ENCODE results near the gene SEMA5A.

SEMA5A gene

DNA sequence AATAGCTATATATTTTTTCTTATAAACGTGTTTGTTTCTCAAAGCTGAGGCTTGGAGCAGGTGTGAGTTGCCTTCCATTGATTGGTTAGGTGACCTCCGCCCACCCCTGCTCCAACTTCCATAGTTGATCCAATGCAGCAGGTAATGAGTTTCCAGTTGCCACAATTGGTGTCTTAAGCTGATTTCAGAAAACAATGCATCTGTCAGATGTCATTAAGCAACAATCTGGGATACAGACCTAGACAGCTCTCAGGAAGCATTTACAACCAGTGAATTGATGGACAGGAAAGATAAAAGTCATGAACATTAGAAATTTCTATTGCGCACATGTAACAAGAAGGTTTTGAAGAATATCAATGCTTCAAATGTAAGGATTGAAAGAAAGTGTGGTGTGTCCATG lies 510.5 kb downstream of the SEMA5A start:
- DNase-seq (ENCODE audit: low read depth in 2 of 3, low spot score in 2 of 3), result no peak

DNA sequence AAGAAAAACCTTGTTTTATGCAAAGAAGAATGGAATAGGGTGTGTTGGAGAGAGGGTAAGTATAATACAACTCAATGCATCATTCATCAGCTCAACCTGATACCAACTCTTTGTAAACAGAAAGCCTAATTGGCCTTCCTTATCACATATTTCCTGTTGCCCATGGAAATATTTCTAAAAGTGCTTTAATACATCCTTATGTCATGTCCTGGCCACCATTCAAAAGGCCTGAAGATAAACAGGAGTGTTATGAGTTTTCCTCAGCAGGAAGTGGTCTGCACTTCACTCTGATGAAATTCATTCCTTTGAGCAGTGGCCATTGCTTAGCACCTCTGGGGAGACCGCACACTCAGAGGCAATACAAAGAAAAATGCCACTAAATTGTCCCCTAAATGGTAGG lies 511.2 kb downstream of the SEMA5A start:
- no peak for DNase-seq (ENCODE audit: low read depth in 2 of 3, low spot score in 2 of 3)

DNA sequence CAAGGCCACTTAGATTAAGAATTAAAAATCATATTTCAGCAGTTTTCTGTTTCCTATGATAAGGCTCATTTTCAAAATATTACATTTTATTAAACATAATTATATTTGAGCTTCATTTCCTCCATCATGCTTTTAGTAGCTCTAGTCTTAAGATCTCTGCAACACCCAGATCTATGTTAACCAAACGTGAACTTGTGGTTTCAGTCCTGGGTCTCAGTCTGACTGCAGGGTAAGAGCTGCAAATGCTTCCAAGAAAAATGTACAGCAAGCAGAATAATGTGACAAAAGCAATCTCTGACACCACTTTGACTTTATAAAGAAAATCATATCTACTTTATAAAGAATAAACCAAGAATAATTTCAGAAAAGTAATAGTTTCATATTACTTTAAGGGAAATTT lies 512.4 kb downstream of the SEMA5A start:
- no peak for DNase-seq (ENCODE audit: low read depth in 2 of 3, low spot score in 2 of 3)

DNA sequence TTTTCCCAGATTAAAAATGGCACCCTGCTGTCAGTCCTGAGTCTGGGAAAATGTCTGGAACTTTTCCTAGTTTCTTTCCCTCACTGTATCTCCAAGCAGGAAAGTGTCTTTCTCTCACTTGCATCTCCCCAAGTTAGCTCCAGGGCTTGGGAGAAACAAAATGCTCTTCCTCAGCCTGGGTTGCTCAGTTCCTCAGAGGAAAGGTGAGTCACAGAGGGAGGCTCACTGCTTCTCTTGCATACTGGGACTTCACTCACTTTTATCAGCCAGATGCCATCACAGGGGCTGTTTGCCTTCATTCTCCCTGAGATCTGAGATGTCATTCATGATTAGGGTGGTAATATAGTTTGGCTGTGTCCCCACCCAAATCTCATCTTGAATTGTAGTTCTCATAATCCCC lies 519.9 kb downstream of the SEMA5A start:
- no peak for DNase-seq (ENCODE audit: low read depth in 2 of 3, low spot score in 2 of 3)

DNA sequence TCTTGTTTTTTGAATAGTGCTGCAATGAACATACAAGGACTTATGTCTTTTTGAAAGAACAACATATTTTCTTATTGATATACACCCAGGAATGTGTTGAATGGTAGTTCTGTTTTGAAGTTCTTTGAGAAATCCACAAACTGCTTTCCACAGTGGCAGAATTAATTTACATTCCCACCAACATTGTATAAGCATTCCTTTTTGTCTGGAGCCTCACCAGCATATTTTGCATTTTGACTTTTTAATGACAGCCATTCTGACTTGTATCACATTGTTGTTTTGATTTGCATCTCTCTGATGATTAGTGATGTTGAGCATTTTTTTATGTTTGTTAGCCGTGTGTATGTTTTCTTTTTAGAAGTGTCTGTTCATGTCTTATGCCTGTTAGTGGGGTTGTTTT lies 524.9 kb downstream of the SEMA5A start:
- DNase-seq (ENCODE audit: low read depth in 2 of 3, low spot score in 2 of 3), result no peak

DNA sequence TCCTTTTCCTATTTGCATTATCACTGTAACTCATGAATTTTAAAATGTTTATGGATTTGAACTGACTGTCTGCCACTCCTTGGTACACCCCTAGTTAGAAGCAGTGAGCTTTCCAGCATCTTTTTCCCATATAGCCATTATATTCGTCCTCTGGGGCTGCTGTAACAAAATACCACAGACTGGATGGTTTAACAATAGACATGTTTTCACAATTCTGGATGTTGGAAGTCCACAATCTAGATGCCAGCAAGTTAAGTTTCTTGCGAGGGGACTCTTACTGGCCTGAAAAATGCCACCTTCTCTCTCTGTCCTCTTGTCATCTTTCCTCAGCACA lies 530.0 kb downstream of the SEMA5A start:
- no peak for DNase-seq (ENCODE audit: low read depth in 2 of 3, low spot score in 2 of 3)

DNA sequence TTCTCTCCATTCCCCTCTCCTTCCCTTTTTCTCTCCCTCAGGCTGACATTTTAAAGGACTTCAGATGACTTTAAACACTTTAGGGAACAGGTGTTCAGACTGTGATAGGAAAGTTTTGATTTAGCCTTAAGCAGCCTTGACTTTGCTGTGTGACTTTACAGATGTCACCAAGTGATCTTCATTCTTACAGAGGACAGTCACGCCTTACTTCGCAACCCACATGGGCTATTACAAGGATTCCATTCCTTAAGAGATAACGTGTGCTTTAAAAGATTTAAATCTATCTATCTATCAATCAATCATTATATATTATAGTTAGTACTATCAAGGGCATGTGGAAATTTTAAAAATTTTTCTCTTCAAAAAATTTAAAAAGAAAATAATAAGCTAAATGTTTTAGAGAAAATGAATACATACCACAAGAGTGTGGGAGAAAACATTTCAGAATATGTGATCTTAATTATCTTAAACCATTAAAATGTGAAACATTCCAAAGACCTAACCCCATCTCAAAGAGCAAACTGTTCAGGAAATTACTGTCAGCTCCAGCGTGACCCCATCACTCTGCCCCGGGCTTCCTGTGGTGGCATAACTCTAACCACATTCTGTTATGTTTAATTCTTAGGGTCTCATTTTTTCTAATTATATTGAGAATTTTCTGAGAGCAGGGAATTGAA lies 530.5 kb downstream of the SEMA5A start:
- no peak for DNase-seq (ENCODE audit: low read depth in 2 of 3, low spot score in 2 of 3)

DNA sequence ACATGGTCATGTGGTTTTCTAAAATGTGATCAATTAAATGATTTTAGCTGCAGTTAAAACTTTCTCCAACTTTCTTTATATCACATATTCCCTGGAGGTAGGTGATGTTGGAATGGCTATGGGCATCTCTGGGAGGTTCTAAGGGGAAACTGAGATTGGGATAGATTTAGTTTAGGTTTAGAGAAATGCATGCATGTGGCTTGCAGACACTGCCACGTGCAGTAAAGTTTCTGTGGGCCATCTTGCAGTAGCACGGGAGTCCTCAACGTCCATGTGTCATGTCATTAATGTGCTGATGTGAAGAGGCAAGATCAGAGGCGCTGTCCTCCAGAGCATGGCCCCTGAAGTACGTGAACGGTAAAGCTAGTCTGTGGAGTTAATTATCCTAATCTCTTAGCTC lies 532.7 kb downstream of the SEMA5A start:
- DNase-seq (ENCODE audit: low read depth in 2 of 3, low spot score in 2 of 3), result no peak

DNA sequence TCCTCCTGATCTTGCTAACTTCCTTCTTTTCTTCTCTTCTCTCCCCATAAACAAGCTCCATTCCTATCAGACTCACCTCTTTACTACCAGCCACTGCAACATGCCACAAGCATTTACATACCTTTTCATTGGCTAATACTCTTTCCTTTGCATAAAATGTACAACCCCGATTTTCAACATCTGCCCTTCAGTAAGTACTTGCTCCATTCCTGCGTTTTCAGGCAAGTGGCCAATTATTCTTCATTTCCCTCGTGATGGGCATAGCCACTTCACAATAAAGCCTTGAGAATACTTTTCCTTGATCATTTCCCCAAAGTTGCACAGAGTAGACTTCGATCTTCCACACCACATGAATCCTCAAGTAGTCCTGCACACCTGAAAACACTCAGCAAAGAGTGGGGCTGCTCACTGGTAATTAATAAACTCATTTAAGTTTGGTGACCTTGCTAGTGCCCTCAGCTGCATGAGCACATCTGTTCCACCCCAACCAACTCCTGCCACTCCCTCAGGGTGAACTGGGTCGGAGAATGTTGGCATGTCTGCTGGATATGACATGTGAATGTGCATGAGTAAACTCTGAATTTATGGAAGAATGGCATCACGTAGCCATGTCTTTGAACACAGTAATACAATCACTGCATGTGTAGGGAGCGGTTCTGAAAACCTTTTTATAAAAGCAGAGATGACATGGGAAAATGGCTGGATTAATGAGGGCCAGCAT lies 535.8 kb downstream of the SEMA5A start:
- no peak for DNase-seq (ENCODE audit: low read depth in 2 of 3, low spot score in 2 of 3)

DNA sequence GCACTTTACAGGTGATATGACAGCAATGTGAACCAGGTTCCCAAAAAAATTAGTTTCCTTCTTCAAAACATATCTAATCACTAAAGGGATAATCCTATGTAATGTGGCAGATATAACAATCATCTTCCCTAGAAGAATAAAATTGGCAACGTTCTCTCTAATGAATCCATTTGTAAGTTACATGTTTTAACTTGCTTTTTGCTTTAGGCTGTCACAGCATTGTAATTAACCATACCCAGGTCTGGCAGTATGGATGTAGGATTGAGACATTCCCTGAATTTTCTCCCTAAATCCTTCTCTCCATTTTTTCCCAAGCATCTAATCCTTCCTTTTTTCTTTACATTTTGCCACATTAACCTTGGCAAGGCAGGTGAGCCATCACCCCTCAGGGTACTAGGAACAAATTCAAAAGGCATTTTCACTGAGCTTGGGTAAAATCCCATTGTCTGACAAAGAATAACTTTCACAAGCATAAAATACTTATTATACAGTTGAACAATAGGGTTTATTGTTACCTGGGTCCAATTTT lies 548.3 kb downstream of the SEMA5A start:
- DNase-seq (ENCODE audit: low read depth in 2 of 3, low spot score in 2 of 3), result no peak

DNA sequence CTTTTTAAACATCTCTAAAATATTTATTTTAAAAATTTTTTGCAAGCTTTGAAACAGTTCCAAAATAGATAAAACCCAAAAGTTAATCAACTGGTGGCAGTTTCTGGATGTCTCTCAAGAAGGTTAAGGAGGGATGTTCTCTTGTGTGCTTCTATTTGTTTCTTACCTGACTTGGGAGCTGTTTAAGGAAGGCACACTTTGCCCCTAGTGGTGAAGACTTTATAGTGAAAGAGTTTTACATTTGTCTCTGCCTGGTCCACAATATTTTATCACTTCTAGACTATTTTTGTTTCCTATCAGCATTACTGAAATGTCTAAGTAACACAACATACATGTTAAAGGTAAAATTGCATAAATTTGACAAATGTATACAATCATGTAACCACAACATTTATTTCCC lies 552.8 kb downstream of the SEMA5A start:
- no peak for DNase-seq (ENCODE audit: low read depth in 2 of 3, low spot score in 2 of 3)

Measured in activated CD8-positive, alpha-beta memory T cell treated with anti-CD3 and anti-CD28 coated beads for 48 hours (primary cell).